Liver (tissue), 3 donors: ENCODE measurements around the gene HEATR3.

Experiments used
- CTCF ChIP-seq: fragments of 150-350 bp; IDR thresholded peaks from 2 replicates; pipeline ENCODE4 v1.5.1; 2017; ENCODE audit warnings: improper control_type of control experiment, low read depth, low read length; ENCODE audit not compliant: missing input control
- FOXA1 ChIP-seq: IDR thresholded peaks from 2 replicates; pipeline ENCODE4 v1.6.1; 2016; ENCODE audit warnings: antibody characterized with exemption
- GABPA ChIP-seq, 2 donors: IDR thresholded peaks in 1 of 2; conservative IDR thresholded peaks in 1 of 2; 2 replicates each; pipeline ENCODE4 v1.6.1; 2016; ENCODE audit warnings: antibody characterized with exemption in 2 of 2, mild to moderate bottlenecking in 1 of 2, moderate library complexity in 1 of 2
- JUND ChIP-seq, 2 donors: IDR thresholded peaks; 2 replicates each; pipeline ENCODE4 v1.6.1; 2016; ENCODE audit warnings: antibody characterized with exemption in 2 of 2
- RAD21 ChIP-seq, 2 donors: IDR thresholded peaks; 2 replicates each; pipeline ENCODE4 v1.6.1; 2016; ENCODE audit warnings: antibody characterized with exemption in 2 of 2, mild to moderate bottlenecking in 2 of 2
- TAF1 ChIP-seq: conservative IDR thresholded peaks from 2 replicates; pipeline ENCODE4 v1.6.1; 2016; ENCODE audit warnings: antibody characterized with exemption, mild to moderate bottlenecking
- YY1 ChIP-seq: IDR thresholded peaks from 2 replicates; pipeline ENCODE4 v1.6.1; 2016; ENCODE audit warnings: antibody characterized with exemption, mild to moderate bottlenecking
- donor health status: healthy.
- donor health status: healthy.

GRCh38 chr16:50027829-50028228 lies 37.9 kb upstream of the HEATR3 start:
- TF ChIP-seq CTCF (no peak), FOXA1 (no peak), YY1 (no peak), GABPA (IDR thresholded peaks at IDR 0.05 in 1 of 2, conservative IDR thresholded peaks at IDR 0.05 in 1 of 2) (no peak), RAD21 (IDR thresholded peaks at IDR 0.05) (no peak), JUND (IDR thresholded peaks at IDR 0.05) (no peak), TAF1 (no peak)
